GM23338 (cell line): Measurements from ENCODE around the gene RASSF7. TPM values are rescaled to one million over a fixed set of nuclear protein-coding genes. Genes with fewer than 3 reads are reported as not detected.

ENCODE experiments used
- ATAC-seq: fragments of 200-7000 bp; cut with Tn5 transposase; 3 replicates; pipeline ENCODE4 v1.9.1; 2020
- DNase-seq: peaks from one replicate; pipeline ENCODE4 v3.0.0-alpha.2; 2015; ENCODE audit warnings: low spot score
- H2AFZ ChIP-seq: fragments of 200-600 bp; sonication (generic); 2 replicates; pipeline ENCODE4 v1.8.0; 2016; ENCODE audit warnings: antibody characterized with exemption, mild to moderate bottlenecking, moderate library complexity
- H3F3A ChIP-seq: fragments of 200-600 bp; sonication (generic); replicated peaks from 2 replicates; pipeline ENCODE4 v1.8.0; 2017; ENCODE audit warnings: antibody characterized with exemption, mixed run types, low read depth
- H3K27ac ChIP-seq: fragments of 200-600 bp; sonication (generic); 2 replicates; pipeline ENCODE4 v1.6.1; 2016; ENCODE audit warnings: low read depth
- H3K27me3 ChIP-seq: fragments of 200-600 bp; sonication (generic); 2 replicates; pipeline ENCODE4 v1.8.0; 2016; ENCODE audit warnings: mild to moderate bottlenecking, mixed run types, moderate library complexity; ENCODE audit not compliant: insufficient read depth
- H3K36me3 ChIP-seq: fragments of 200-600 bp; sonication (generic); 2 replicates; pipeline ENCODE4 v1.8.0; 2016; ENCODE audit warnings: mild to moderate bottlenecking; ENCODE audit not compliant: insufficient read depth
- H3K4me1 ChIP-seq: fragments of 200-600 bp; sonication (generic); 2 replicates; pipeline ENCODE4 v1.8.0; 2016; ENCODE audit warnings: mild to moderate bottlenecking, moderate library complexity; ENCODE audit not compliant: insufficient read depth
- H3K4me2 ChIP-seq: fragments of 200-600 bp; sonication (generic); 2 replicates; pipeline ENCODE4 v1.7.1; 2017; ENCODE audit warnings: mixed run types
- H3K4me3 ChIP-seq: fragments of 200-600 bp; sonication (generic); 2 replicates; pipeline ENCODE4 v1.6.1; 2016; ENCODE audit warnings: mixed run types
- H3K79me2 ChIP-seq: fragments of 200-600 bp; sonication (generic); replicated peaks from 2 replicates; pipeline ENCODE4 v1.8.0; 2017; ENCODE audit warnings: mild to moderate bottlenecking; ENCODE audit not compliant: insufficient read depth
- H3K9me2 ChIP-seq: fragments of 200-600 bp; sonication (generic); 2 replicates; pipeline ENCODE4 v1.8.0; 2017; ENCODE audit not compliant: insufficient read depth
- H4K20me1 ChIP-seq: fragments of 200-600 bp; sonication (generic); replicated peaks from 2 replicates; pipeline ENCODE4 v1.8.0; 2017; ENCODE audit warnings: mild to moderate bottlenecking; ENCODE audit not compliant: insufficient read depth
- H3K27ac Mint-ChIP-seq: 2 replicates; pipeline ENCODE4 v1.8.0; 2020; ENCODE audit warnings: inconsistent platforms, mild to moderate bottlenecking, moderate library complexity, mixed read lengths
- H3K27me3 Mint-ChIP-seq: 3 replicates; pipeline ENCODE4 v1.8.0; 2022; ENCODE audit warnings: low read depth, mild to moderate bottlenecking, moderate library complexity, mixed read lengths, inconsistent platforms; ENCODE audit not compliant: insufficient read depth, poor library complexity
- H3K36me3 Mint-ChIP-seq: 3 replicates; pipeline ENCODE4 v1.8.0; 2021; ENCODE audit warnings: low read depth, mild to moderate bottlenecking, inconsistent platforms, moderate library complexity, mixed read lengths
- H3K4me1 Mint-ChIP-seq: 3 replicates; pipeline ENCODE4 v1.8.0; 2020; ENCODE audit warnings: mild to moderate bottlenecking, inconsistent platforms, mixed read lengths
- H3K4me3 Mint-ChIP-seq: 3 replicates; pipeline ENCODE4 v1.8.0; 2021; ENCODE audit warnings: moderate library complexity, mild to moderate bottlenecking, inconsistent platforms, mixed read lengths
- H3K9me3 Mint-ChIP-seq: 3 replicates; pipeline ENCODE4 v1.8.0; 2020; ENCODE audit warnings: moderate library complexity, mild to moderate bottlenecking, inconsistent platforms, mixed read lengths
- CREB1 ChIP-seq: fragments of 250-450 bp; sonication (Bioruptor Pico); IDR thresholded peaks from 2 replicates; pipeline ENCODE4 v1.5.0; 2020; ENCODE audit warnings: low read depth, mild to moderate bottlenecking, moderate library complexity
- ETS1 ChIP-seq: IDR thresholded peaks from 2 replicates; pipeline ENCODE4 v1.6.1; 2016; ENCODE audit warnings: antibody characterized with exemption
- EZH2 ChIP-seq: fragments of 200-600 bp; sonication (generic); IDR thresholded peaks from one replicate; pipeline ENCODE4 v1.8.0; 2017; ENCODE audit warnings: antibody characterized with exemption, mild to moderate bottlenecking, low read depth; ENCODE audit not compliant: unreplicated experiment
- EZH2phosphoT487 ChIP-seq: fragments of 200-600 bp; sonication (generic); IDR thresholded peaks from one replicate; pipeline ENCODE4 v1.8.1; 2018; ENCODE audit warnings: antibody characterized with exemption; ENCODE audit not compliant: unreplicated experiment
- JUNB ChIP-seq: IDR thresholded peaks from one replicate; pipeline ENCODE4 v1.6.1; 2016; ENCODE audit warnings: antibody characterized with exemption; ENCODE audit not compliant: unreplicated experiment
- NANOG ChIP-seq: IDR thresholded peaks from 2 replicates; pipeline ENCODE4 v1.6.1; 2016; ENCODE audit warnings: antibody characterized with exemption, borderline replicate concordance
- POLR2AphosphoS5 ChIP-seq: IDR thresholded peaks from 2 replicates; pipeline ENCODE4 v1.6.1; 2016; ENCODE audit warnings: antibody characterized with exemption, low read depth
- STAT1 ChIP-seq: IDR thresholded peaks from one replicate; pipeline ENCODE4 v1.6.1; 2016; ENCODE audit warnings: antibody characterized with exemption; ENCODE audit not compliant: unreplicated experiment
- ZNF114 ChIP-seq: fragments of 250-450 bp; sonication (Bioruptor Pico); IDR thresholded peaks from 2 replicates; pipeline ENCODE4 v1.5.0; 2020; ENCODE audit warnings: mild to moderate bottlenecking, moderate library complexity
- ZNF331 ChIP-seq: fragments of 250-450 bp; sonication (Bioruptor Pico); IDR thresholded peaks from 2 replicates; pipeline ENCODE4 v1.5.0; 2020; ENCODE audit warnings: low read depth, mild to moderate bottlenecking, moderate library complexity
- ZNF462 ChIP-seq: fragments of 250-450 bp; sonication (Bioruptor Pico); IDR thresholded peaks from 2 replicates; pipeline ENCODE4 v1.5.0; 2020; ENCODE audit warnings: mild to moderate bottlenecking, moderate library complexity
- polyA plus RNA-seq: library from polyadenylated mRNA; unstranded; fragments of >200 nt; fragmentation: Nextera tagmentation; extraction: Ambion mirVana; gene quantifications from 2 replicates; pipeline ENCODE4 v1.2.1, GENCODE V29; 2016
- total RNA-seq: library from RNA; depleted of rRNA; stranded (reverse); fragments of >200 nt; shearing (Covaris generic); gene quantifications from 2 replicates; pipeline ENCODE4 v1.2.3, GENCODE V29; 2014
- TF ChIP-seq, protein P1 (sequence below): IDR thresholded peaks from one replicate; pipeline ENCODE4 v1.6.1; 2018; ENCODE audit warnings: antibody characterized with exemption; ENCODE audit not compliant: unreplicated experiment
- TF ChIP-seq, protein P2 (sequence below), 2 experiments: fragments of 200-600 bp in 1 of 2; sonication (generic) in 1 of 2; conservative IDR thresholded peaks; 2 replicates each; pipeline versions ENCODE4 v1.5.1 to v1.6.1; 2016 to 2017; ENCODE audit warnings: antibody characterized with exemption in 2 of 2, low read depth in 2 of 2, mild to moderate bottlenecking in 2 of 2, moderate library complexity in 1 of 2

RASSF7 gene
- total and polyA plus RNA-seq, 2 experiments from 2014 or later, result 39.6 to 64.8 TPM

DNA sequence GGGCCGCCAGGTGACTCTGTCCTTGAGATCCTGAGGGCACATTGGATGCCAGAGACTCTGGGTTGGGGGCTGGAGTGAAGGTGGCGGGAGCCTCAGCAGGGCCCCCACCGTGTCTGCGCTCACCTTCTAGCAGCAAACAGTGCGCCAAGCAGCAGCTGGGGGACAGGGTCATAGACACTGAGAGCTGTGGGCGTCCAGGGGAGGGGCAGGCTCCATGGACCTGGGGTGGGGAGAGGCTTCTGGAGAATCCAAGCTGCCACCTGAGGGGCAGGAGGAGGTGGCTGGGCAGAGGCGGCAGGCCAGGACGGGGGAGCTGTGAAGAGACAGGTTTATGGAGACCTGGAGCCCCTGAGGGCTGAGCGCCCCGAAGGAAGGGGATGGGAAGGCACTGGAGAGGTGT, 23.5 kb downstream of the RASSF7 start:
- peaks cover 44% of the 10 kb centered on the region for H3K36me3 Mint-ChIP-seq
- Histone ChIP-seq H3K79me2 (peaks cover 57% of the 10 kb centered on the region), H4K20me1 (peaks cover 22% of the 10 kb centered on the region), H3F3A (peaks cover 5% of the 10 kb centered on the region; the same call in 1 of the 2 replicates), H3K36me3 (peaks cover 15% of the 10 kb centered on the region; the same call in 1 of the 2 replicates), H3K9me2 (no peaks in the 10 kb centered on the region), H3K4me2 (no peak overlapping the region), H3K4me1 (no peaks in the 10 kb centered on the region), H2AFZ (no peak overlapping the region), H3K4me3 (no peak overlapping the region), H3K27me3 (no peaks in the 10 kb centered on the region), H3K27ac (no peak overlapping the region)
- H3K9me3 Mint-ChIP-seq, result no peaks in the 10 kb centered on the region; the same call in 2 of the 3 replicates
- DNase-seq, result no peak
- TF ChIP-seq ZNF462 (no peak), POLR2AphosphoS5 (no peak), EZH2 (no peak), EZH2phosphoT487 (no peak), ETS1 (no peak), ZNF114 (CRISPR knock-in tag) (no peak), ZNF331 (no peak), STAT1 (no peak), JUNB (no peak), NANOG (no peak), CREB1 (no peak)
- TF ChIP-seq, protein P1, sequence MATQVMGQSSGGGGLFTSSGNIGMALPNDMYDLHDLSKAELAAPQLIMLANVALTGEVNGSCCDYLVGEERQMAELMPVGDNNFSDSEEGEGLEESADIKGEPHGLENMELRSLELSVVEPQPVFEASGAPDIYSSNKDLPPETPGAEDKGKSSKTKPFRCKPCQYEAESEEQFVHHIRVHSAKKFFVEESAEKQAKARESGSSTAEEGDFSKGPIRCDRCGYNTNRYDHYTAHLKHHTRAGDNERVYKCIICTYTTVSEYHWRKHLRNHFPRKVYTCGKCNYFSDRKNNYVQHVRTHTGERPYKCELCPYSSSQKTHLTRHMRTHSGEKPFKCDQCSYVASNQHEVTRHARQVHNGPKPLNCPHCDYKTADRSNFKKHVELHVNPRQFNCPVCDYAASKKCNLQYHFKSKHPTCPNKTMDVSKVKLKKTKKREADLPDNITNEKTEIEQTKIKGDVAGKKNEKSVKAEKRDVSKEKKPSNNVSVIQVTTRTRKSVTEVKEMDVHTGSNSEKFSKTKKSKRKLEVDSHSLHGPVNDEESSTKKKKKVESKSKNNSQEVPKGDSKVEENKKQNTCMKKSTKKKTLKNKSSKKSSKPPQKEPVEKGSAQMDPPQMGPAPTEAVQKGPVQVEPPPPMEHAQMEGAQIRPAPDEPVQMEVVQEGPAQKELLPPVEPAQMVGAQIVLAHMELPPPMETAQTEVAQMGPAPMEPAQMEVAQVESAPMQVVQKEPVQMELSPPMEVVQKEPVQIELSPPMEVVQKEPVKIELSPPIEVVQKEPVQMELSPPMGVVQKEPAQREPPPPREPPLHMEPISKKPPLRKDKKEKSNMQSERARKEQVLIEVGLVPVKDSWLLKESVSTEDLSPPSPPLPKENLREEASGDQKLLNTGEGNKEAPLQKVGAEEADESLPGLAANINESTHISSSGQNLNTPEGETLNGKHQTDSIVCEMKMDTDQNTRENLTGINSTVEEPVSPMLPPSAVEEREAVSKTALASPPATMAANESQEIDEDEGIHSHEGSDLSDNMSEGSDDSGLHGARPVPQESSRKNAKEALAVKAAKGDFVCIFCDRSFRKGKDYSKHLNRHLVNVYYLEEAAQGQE, result no peak
- TF ChIP-seq, protein P2, sequence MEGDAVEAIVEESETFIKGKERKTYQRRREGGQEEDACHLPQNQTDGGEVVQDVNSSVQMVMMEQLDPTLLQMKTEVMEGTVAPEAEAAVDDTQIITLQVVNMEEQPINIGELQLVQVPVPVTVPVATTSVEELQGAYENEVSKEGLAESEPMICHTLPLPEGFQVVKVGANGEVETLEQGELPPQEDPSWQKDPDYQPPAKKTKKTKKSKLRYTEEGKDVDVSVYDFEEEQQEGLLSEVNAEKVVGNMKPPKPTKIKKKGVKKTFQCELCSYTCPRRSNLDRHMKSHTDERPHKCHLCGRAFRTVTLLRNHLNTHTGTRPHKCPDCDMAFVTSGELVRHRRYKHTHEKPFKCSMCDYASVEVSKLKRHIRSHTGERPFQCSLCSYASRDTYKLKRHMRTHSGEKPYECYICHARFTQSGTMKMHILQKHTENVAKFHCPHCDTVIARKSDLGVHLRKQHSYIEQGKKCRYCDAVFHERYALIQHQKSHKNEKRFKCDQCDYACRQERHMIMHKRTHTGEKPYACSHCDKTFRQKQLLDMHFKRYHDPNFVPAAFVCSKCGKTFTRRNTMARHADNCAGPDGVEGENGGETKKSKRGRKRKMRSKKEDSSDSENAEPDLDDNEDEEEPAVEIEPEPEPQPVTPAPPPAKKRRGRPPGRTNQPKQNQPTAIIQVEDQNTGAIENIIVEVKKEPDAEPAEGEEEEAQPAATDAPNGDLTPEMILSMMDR (conservative IDR thresholded peaks at IDR 0.05; ENCODE audit: low read depth in 2 of 2), result no peak
- H3K27ac Mint-ChIP-seq, result no peak overlapping the region
- no peaks in the 10 kb centered on the region; the same call in 1 of the 3 replicates for H3K4me1 Mint-ChIP-seq
- H3K27me3 Mint-ChIP-seq, result peaks cover 11% of the 10 kb centered on the region
- ATAC-seq, result no peak
- H3K4me3 Mint-ChIP-seq, result no peak overlapping the region
